GM23248 (cell line): ENCODE measurements around the gene FAT4. TPM values are rescaled to one million over a fixed set of nuclear protein-coding genes. Genes with fewer than 3 reads are reported as not detected.
A peak's percentile ranks its signal among the peaks of the same experiment; 100 is the strongest.

ENCODE experiments used
- DNase-seq: peaks from one replicate; pipeline ENCODE4 v3.0.0-alpha.2; 2015
- H2AFZ ChIP-seq: fragments of 200-600 bp; sonication (generic); 2 replicates; pipeline ENCODE4 v1.6.1; 2016; ENCODE audit warnings: antibody characterized with exemption
- H3F3A ChIP-seq: fragments of 200-600 bp; sonication (generic); 2 replicates; pipeline ENCODE4 v1.6.1; 2016; ENCODE audit warnings: mild to moderate bottlenecking, antibody characterized with exemption, mixed run types; ENCODE audit not compliant: insufficient read depth
- H3K27ac ChIP-seq: fragments of 200-600 bp; sonication (generic); 2 replicates; pipeline ENCODE4 v1.5.1; 2016; ENCODE audit warnings: mild to moderate bottlenecking
- H3K27me3 ChIP-seq: fragments of 200-600 bp; sonication (generic); replicated peaks from 2 replicates; pipeline ENCODE4 v1.6.1; 2016; ENCODE audit warnings: mild to moderate bottlenecking; ENCODE audit not compliant: insufficient read depth
- H3K36me3 ChIP-seq: fragments of 200-600 bp; sonication (generic); 2 replicates; pipeline ENCODE4 v1.6.1; 2016; ENCODE audit warnings: low read depth, mild to moderate bottlenecking
- H3K4me1 ChIP-seq: fragments of 200-600 bp; sonication (generic); 2 replicates; pipeline ENCODE4 v1.6.1; 2016; ENCODE audit warnings: mild to moderate bottlenecking; ENCODE audit not compliant: insufficient read depth
- H3K4me2 ChIP-seq: fragments of 200-600 bp; sonication (generic); one replicate; pipeline ENCODE4 v1.6.1; 2016; ENCODE audit warnings: mild to moderate bottlenecking; ENCODE audit not compliant: unreplicated experiment
- H3K4me3 ChIP-seq: fragments of 200-600 bp; sonication (generic); 2 replicates; pipeline ENCODE4 v1.5.1; 2016; ENCODE audit warnings: mild to moderate bottlenecking
- H3K79me2 ChIP-seq: fragments of 200-600 bp; sonication (generic); 2 replicates; pipeline ENCODE4 v1.6.1; 2016; ENCODE audit warnings: mild to moderate bottlenecking; ENCODE audit not compliant: insufficient read depth
- H3K9ac ChIP-seq: fragments of 200-600 bp; sonication (generic); 2 replicates; pipeline ENCODE4 v1.6.1; 2016; ENCODE audit warnings: mild to moderate bottlenecking
- H3K9me2 ChIP-seq: fragments of 200-600 bp; sonication (generic); 2 replicates; pipeline ENCODE4 v1.6.1; 2016; ENCODE audit warnings: mixed run types, mild to moderate bottlenecking, moderate library complexity; ENCODE audit not compliant: insufficient read depth
- H3K9me3 ChIP-seq: fragments of 200-600 bp; sonication (generic); one replicate; pipeline ENCODE4 v1.6.1; 2017; ENCODE audit warnings: low read depth
- H4K20me1 ChIP-seq: fragments of 200-600 bp; sonication (generic); 2 replicates; pipeline ENCODE4 v1.6.0; 2016; ENCODE audit not compliant: insufficient read depth
- EZH2 ChIP-seq: fragments of 200-600 bp; sonication (generic); IDR thresholded peaks from 2 replicates; pipeline ENCODE4 v1.6.1; 2018; ENCODE audit warnings: antibody characterized with exemption, mild to moderate bottlenecking; ENCODE audit not compliant: insufficient read depth, poor library complexity, severe bottlenecking
- EZH2phosphoT487 ChIP-seq: fragments of 200-600 bp; sonication (generic); IDR thresholded peaks from 2 replicates; pipeline ENCODE4 v1.6.1; 2018; ENCODE audit warnings: antibody characterized with exemption, moderate library complexity, mild to moderate bottlenecking, low read depth; ENCODE audit not compliant: insufficient read depth
- WGBS, 2 experiments: methylation state at CpG; one replicate each; pipeline ENCODE4 v1.1.6; 2015 to 2017; ENCODE audit warnings: low lambda C conversion rate in 2 of 2, low coverage in 1 of 2; ENCODE audit errors: missing lambda C conversion rate in 2 of 2; 5-methylcytosine and 5-hydroxymethylcytosine counted together
- in situ Hi-C: fragments of 300-500 bp; cut with MboI; formaldehyde crosslinking; loops from 2 replicates; pipeline ENCODE4 v1.15.0; 2020
- polyA plus RNA-seq: library from polyadenylated mRNA; unstranded; fragments of >200 nt; fragmentation: Nextera tagmentation; extraction: Ambion mirVana; gene quantifications from 2 replicates; pipeline ENCODE4 v1.2.1, GENCODE V29; 2016
- total RNA-seq: library from RNA; depleted of rRNA; stranded (reverse); fragments of >200 nt; shearing (Covaris generic); gene quantifications from 2 replicates; pipeline ENCODE4 v1.2.3, GENCODE V29; 2014

Gene FAT4
- total and polyA plus RNA-seq, 2 experiments from 2014 or later, result 2.4 to 22.0 TPM

DNA sequence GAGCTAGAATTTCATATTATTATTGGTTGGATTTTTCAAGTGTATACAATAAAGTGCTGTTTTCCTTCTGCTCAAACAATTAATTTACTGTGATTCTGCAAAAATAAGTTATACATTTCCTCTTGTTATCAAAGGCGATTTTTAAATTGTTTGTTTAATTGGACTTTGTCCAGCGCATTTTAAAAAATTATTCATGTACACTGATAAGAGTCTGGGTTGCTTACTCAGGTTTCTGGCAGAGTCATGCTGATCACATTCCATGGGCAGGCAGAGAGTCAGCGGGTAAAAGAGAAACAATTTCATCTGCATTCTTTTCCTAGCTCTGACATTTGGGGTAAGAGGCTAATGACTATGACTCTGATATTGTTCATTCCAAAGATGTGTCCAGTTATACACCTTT, 8.9 kb downstream of the FAT4 start:
- peaks cover 90% of the 10 kb centered on the region for H3K79me2 ChIP-seq
- H3K4me2 ChIP-seq, result peak overlapping the region; percentile 85
- no peaks in the 10 kb centered on the region for H3K27me3 ChIP-seq
- peak; percentile 80 for DNase-seq
- peaks cover 53% of the 10 kb centered on the region for H3K4me1 ChIP-seq
- H3K36me3 ChIP-seq, result no peaks in the 10 kb centered on the region
- 0 out of 2 replicates have a peak overlapping the region, but pooled peaks have one; percentile 20 for H3K9ac ChIP-seq
- H3K9me3 ChIP-seq, result no peaks in the 10 kb centered on the region
- 1 to 6% methylated on average over 3 of the region's 3 CpGs for WGBS, 2 experiments
- H4K20me1 ChIP-seq, result no peaks in the 10 kb centered on the region
- TF ChIP-seq EZH2, result no peak
- TF ChIP-seq EZH2phosphoT487, result no peak
- H2AFZ ChIP-seq, result no peak overlapping the region
- H3F3A ChIP-seq, result peaks cover 39% of the 10 kb centered on the region
- H3K27ac ChIP-seq, result peak overlapping the region; percentile 46
- in situ Hi-C loops, result loop anchor here (25.0 kb wide), 1 partner anchor 1289 kb away; no protein-coding TSS in a partner anchor
- no peaks in the 10 kb centered on the region for H3K9me2 ChIP-seq
- peak overlapping the region; percentile 66 for H3K4me3 ChIP-seq

GRCh38 chr4:125325733-125326132, 11.0 kb downstream of the FAT4 start:
- no peaks in the 10 kb centered on the region for H3K36me3 ChIP-seq
- no peak for DNase-seq
- H4K20me1 ChIP-seq, result no peaks in the 10 kb centered on the region
- H3F3A ChIP-seq, result peaks cover 35% of the 10 kb centered on the region
- H3K4me2 ChIP-seq, result no peak overlapping the region
- no peaks in the 10 kb centered on the region for H3K9me2 ChIP-seq
- 50 to 67% methylated on average over 1 of the region's 1 CpG for WGBS, 2 experiments
- H3K27me3 ChIP-seq, result no peaks in the 10 kb centered on the region
- H3K79me2 ChIP-seq, result peaks cover 90% of the 10 kb centered on the region
- no peak for TF ChIP-seq EZH2
- no peak for TF ChIP-seq EZH2phosphoT487
- H3K4me1 ChIP-seq, result peaks cover 43% of the 10 kb centered on the region
- H3K4me3 ChIP-seq, result no peak overlapping the region
- in situ Hi-C loops, result no loop called here
- H3K9ac ChIP-seq, result no peak overlapping the region
- no peak overlapping the region for H3K27ac ChIP-seq
- H3K9me3 ChIP-seq, result no peaks in the 10 kb centered on the region
- H2AFZ ChIP-seq, result no peak overlapping the region

DNA sequence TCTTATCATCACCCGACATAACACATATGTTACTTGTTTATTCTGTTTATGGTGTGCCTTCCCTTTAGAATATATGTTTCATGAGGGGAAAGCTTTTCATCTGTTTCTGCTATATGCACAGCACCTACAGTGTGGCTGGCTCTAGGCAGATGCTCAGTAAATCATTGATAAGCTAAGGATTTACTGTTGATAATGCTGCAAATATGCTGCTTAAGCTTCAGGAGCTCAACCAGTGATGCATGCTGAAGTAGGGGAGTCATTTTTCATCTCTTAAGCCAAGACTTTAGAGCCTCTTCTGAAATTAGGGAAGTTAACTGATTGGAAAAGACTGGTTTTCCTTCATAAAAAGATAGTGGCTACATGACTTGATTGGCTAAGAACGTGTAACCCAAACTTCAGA, 16.4 kb downstream of the FAT4 start:
- Histone ChIP-seq H3K27me3 (no peaks in the 10 kb centered on the region), H3K27ac (no peak overlapping the region), H3K36me3 (no peaks in the 10 kb centered on the region), H2AFZ (no peak overlapping the region), H3K9me3 (no peaks in the 10 kb centered on the region), H3K79me2 (peaks cover 99% of the 10 kb centered on the region), H3K4me1 (peaks cover 13% of the 10 kb centered on the region), H3K4me3 (no peak overlapping the region), H3K4me2 (no peak overlapping the region), H3K9me2 (no peaks in the 10 kb centered on the region), H3K9ac (no peak overlapping the region), H3F3A (no peaks in the 10 kb centered on the region), H4K20me1 (no peaks in the 10 kb centered on the region)
- 96 to 100% methylated on average over 2 of the region's 2 CpGs for WGBS, 2 experiments
- no peak for TF ChIP-seq EZH2
- TF ChIP-seq EZH2phosphoT487, result no peak
- DNase-seq, result no peak
- in situ Hi-C loops, result no loop called here

DNA sequence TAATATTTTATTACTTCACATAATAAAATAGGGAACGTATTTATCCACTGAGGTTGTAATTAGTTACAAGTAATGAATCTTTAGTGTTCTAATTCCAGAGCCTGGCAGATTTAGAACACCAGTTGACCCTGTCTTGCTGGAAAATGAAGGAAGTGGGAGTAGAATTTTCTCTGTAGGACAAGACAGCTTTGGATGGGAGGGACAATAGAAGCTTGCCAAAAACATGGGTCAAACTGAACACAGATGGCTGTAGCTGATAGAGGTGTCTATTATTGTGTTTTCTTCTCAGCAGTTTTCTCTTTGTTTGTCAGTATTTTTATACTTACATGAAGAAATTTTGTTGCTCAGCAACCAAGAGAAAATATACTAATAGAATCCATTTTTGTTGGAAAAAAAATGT, 20.2 kb downstream of the FAT4 start:
- 41 to 47% methylated on average over 1 of the region's 1 CpG for WGBS, 2 experiments
- no peak for TF ChIP-seq EZH2
- no peak for TF ChIP-seq EZH2phosphoT487
- Histone ChIP-seq H3K79me2 (peaks cover 77% of the 10 kb centered on the region), H3K4me2 (no peak overlapping the region), H3K27ac (no peak overlapping the region), H3K9me2 (no peaks in the 10 kb centered on the region), H3K4me3 (no peak overlapping the region), H3K27me3 (no peaks in the 10 kb centered on the region), H2AFZ (no peak overlapping the region), H3K4me1 (peaks cover 13% of the 10 kb centered on the region), H4K20me1 (no peaks in the 10 kb centered on the region), H3K9me3 (no peaks in the 10 kb centered on the region), H3F3A (no peaks in the 10 kb centered on the region), H3K36me3 (no peaks in the 10 kb centered on the region), H3K9ac (no peak overlapping the region)
- no peak for DNase-seq
- in situ Hi-C loops, result no loop called here

- Histone ChIP-seq H4K20me1 (no peaks in the 10 kb centered on the region), H3K4me3 (no peak overlapping the region), H3K36me3 (no peaks in the 10 kb centered on the region), H3K9me3 (no peaks in the 10 kb centered on the region), H3K79me2 (peaks cover 46% of the 10 kb centered on the region), H3K9me2 (no peaks in the 10 kb centered on the region), H3F3A (no peaks in the 10 kb centered on the region), H3K4me2 (no peak overlapping the region), H3K27me3 (no peaks in the 10 kb centered on the region), H3K9ac (no peak overlapping the region), H2AFZ (no peak overlapping the region), H3K4me1 (peaks cover 5% of the 10 kb centered on the region; the same call in 1 of the 2 replicates), H3K27ac (no peak overlapping the region)
- no peak for TF ChIP-seq EZH2phosphoT487
- TF ChIP-seq EZH2, result no peak
- no peak for DNase-seq
- in situ Hi-C loops, result no loop called here
- 87 to 89% methylated on average over 4 of the region's 4 CpGs for WGBS, 2 experiments
Observed at GRCh38 chr4:125338814-125339213, 24.1 kb downstream of the FAT4 start.
